GM23338 (cell line): ENCODE results near the gene RXRB.
A peak's percentile ranks its signal among the peaks of the same experiment; 100 is the strongest.

Source experiments
- CREB1 ChIP-seq: fragments of 250-450 bp; sonication (Bioruptor Pico); IDR thresholded peaks from 2 replicates; pipeline ENCODE4 v1.5.0; 2020; ENCODE audit warnings: low read depth, mild to moderate bottlenecking, moderate library complexity
- EZH2 ChIP-seq: fragments of 200-600 bp; sonication (generic); IDR thresholded peaks from one replicate; pipeline ENCODE4 v1.8.0; 2017; ENCODE audit warnings: antibody characterized with exemption, mild to moderate bottlenecking, low read depth; ENCODE audit not compliant: unreplicated experiment
- EZH2phosphoT487 ChIP-seq: fragments of 200-600 bp; sonication (generic); IDR thresholded peaks from one replicate; pipeline ENCODE4 v1.8.1; 2018; ENCODE audit warnings: antibody characterized with exemption; ENCODE audit not compliant: unreplicated experiment
- JUNB ChIP-seq: IDR thresholded peaks from one replicate; pipeline ENCODE4 v1.6.1; 2016; ENCODE audit warnings: antibody characterized with exemption; ENCODE audit not compliant: unreplicated experiment
- POLR2AphosphoS5 ChIP-seq: IDR thresholded peaks from 2 replicates; pipeline ENCODE4 v1.6.1; 2016; ENCODE audit warnings: antibody characterized with exemption, low read depth
- STAT1 ChIP-seq: IDR thresholded peaks from one replicate; pipeline ENCODE4 v1.6.1; 2016; ENCODE audit warnings: antibody characterized with exemption; ENCODE audit not compliant: unreplicated experiment
- ZNF114 ChIP-seq: fragments of 250-450 bp; sonication (Bioruptor Pico); IDR thresholded peaks from 2 replicates; pipeline ENCODE4 v1.5.0; 2020; ENCODE audit warnings: mild to moderate bottlenecking, moderate library complexity
- ZNF331 ChIP-seq: fragments of 250-450 bp; sonication (Bioruptor Pico); IDR thresholded peaks from 2 replicates; pipeline ENCODE4 v1.5.0; 2020; ENCODE audit warnings: low read depth, mild to moderate bottlenecking, moderate library complexity
- TF ChIP-seq, protein P1 (sequence below), 2 experiments: fragments of 200-600 bp in 1 of 2; sonication (generic) in 1 of 2; conservative IDR thresholded peaks; 2 replicates each; pipeline versions ENCODE4 v1.5.1 to v1.6.1; 2016 to 2017; ENCODE audit warnings: antibody characterized with exemption in 2 of 2, low read depth in 2 of 2, mild to moderate bottlenecking in 2 of 2, moderate library complexity in 1 of 2
- TF ChIP-seq, protein P2 (sequence below): IDR thresholded peaks from one replicate; pipeline ENCODE4 v1.6.1; 2018; ENCODE audit warnings: antibody characterized with exemption; ENCODE audit not compliant: unreplicated experiment
- TF ChIP-seq, protein P3 (sequence below): fragments of 250-450 bp; sonication (Bioruptor Pico); IDR thresholded peaks from 2 replicates; pipeline ENCODE4 v1.5.0; 2020; ENCODE audit warnings: mild to moderate bottlenecking, moderate library complexity

DNA sequence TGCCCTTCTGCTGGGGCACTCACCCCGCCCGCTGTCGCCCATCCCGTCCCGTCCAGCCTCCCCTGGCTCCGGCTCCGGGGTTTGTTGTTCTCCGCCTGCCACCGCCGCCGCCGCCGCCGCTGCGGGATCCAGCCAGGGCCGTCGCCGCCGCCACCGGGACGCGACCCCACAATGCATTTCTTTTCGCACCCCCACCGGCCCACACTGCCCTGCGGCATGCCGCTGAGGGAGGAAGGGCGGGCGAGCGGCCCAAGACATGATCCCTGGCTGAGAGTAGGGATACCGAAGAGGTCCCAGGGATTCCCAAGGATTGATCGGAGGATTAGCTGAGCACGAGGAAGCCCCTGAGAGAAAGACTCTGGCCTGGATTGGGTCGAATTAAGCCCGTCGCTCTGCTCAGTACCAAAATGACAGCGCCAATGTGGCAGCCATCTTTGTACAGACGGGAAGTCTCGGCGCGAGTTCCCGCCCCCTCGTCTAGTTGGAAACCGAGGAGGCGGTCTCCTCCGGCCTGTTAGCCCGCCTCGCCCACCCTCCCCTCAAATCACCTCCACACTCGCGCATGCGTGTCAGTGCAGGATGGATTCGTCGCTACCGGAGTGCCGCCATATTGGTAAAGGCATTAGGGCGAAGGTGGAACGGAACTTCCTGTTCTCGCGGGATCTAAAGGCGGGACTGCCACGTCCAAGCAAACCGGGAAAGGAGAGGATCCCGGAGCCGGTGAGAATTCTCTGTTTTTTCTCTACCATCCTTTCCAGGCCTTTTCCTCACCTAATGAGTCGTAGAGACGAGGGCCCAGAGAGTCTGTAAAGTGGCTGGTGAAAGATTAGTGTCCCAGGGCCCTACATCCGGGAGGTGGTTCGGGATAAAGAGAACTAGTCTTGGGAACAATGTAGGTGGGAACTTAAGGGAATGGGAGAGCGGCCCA is at the start of gene RXRB, which contains the start of gene SLC39A7:
- TF ChIP-seq, protein P1, sequence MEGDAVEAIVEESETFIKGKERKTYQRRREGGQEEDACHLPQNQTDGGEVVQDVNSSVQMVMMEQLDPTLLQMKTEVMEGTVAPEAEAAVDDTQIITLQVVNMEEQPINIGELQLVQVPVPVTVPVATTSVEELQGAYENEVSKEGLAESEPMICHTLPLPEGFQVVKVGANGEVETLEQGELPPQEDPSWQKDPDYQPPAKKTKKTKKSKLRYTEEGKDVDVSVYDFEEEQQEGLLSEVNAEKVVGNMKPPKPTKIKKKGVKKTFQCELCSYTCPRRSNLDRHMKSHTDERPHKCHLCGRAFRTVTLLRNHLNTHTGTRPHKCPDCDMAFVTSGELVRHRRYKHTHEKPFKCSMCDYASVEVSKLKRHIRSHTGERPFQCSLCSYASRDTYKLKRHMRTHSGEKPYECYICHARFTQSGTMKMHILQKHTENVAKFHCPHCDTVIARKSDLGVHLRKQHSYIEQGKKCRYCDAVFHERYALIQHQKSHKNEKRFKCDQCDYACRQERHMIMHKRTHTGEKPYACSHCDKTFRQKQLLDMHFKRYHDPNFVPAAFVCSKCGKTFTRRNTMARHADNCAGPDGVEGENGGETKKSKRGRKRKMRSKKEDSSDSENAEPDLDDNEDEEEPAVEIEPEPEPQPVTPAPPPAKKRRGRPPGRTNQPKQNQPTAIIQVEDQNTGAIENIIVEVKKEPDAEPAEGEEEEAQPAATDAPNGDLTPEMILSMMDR (conservative IDR thresholded peaks at IDR 0.05; ENCODE audit: low read depth in 2 of 2), result no peak
- no peak; the same call in 1 of the 2 replicates for TF ChIP-seq CREB1
- TF ChIP-seq EZH2, result no peak
- TF ChIP-seq, protein P2, sequence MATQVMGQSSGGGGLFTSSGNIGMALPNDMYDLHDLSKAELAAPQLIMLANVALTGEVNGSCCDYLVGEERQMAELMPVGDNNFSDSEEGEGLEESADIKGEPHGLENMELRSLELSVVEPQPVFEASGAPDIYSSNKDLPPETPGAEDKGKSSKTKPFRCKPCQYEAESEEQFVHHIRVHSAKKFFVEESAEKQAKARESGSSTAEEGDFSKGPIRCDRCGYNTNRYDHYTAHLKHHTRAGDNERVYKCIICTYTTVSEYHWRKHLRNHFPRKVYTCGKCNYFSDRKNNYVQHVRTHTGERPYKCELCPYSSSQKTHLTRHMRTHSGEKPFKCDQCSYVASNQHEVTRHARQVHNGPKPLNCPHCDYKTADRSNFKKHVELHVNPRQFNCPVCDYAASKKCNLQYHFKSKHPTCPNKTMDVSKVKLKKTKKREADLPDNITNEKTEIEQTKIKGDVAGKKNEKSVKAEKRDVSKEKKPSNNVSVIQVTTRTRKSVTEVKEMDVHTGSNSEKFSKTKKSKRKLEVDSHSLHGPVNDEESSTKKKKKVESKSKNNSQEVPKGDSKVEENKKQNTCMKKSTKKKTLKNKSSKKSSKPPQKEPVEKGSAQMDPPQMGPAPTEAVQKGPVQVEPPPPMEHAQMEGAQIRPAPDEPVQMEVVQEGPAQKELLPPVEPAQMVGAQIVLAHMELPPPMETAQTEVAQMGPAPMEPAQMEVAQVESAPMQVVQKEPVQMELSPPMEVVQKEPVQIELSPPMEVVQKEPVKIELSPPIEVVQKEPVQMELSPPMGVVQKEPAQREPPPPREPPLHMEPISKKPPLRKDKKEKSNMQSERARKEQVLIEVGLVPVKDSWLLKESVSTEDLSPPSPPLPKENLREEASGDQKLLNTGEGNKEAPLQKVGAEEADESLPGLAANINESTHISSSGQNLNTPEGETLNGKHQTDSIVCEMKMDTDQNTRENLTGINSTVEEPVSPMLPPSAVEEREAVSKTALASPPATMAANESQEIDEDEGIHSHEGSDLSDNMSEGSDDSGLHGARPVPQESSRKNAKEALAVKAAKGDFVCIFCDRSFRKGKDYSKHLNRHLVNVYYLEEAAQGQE, result peak; percentile 14
- no peak for TF ChIP-seq ZNF331 (CRISPR knock-in tag)
- no peak for TF ChIP-seq EZH2phosphoT487
- peak; percentile 62 for TF ChIP-seq POLR2AphosphoS5
- TF ChIP-seq JUNB, result no peak
- peak; percentile 37; the same call in 1 of the 2 replicates for TF ChIP-seq ZNF114 (CRISPR knock-in tag)
- TF ChIP-seq, protein P3, sequence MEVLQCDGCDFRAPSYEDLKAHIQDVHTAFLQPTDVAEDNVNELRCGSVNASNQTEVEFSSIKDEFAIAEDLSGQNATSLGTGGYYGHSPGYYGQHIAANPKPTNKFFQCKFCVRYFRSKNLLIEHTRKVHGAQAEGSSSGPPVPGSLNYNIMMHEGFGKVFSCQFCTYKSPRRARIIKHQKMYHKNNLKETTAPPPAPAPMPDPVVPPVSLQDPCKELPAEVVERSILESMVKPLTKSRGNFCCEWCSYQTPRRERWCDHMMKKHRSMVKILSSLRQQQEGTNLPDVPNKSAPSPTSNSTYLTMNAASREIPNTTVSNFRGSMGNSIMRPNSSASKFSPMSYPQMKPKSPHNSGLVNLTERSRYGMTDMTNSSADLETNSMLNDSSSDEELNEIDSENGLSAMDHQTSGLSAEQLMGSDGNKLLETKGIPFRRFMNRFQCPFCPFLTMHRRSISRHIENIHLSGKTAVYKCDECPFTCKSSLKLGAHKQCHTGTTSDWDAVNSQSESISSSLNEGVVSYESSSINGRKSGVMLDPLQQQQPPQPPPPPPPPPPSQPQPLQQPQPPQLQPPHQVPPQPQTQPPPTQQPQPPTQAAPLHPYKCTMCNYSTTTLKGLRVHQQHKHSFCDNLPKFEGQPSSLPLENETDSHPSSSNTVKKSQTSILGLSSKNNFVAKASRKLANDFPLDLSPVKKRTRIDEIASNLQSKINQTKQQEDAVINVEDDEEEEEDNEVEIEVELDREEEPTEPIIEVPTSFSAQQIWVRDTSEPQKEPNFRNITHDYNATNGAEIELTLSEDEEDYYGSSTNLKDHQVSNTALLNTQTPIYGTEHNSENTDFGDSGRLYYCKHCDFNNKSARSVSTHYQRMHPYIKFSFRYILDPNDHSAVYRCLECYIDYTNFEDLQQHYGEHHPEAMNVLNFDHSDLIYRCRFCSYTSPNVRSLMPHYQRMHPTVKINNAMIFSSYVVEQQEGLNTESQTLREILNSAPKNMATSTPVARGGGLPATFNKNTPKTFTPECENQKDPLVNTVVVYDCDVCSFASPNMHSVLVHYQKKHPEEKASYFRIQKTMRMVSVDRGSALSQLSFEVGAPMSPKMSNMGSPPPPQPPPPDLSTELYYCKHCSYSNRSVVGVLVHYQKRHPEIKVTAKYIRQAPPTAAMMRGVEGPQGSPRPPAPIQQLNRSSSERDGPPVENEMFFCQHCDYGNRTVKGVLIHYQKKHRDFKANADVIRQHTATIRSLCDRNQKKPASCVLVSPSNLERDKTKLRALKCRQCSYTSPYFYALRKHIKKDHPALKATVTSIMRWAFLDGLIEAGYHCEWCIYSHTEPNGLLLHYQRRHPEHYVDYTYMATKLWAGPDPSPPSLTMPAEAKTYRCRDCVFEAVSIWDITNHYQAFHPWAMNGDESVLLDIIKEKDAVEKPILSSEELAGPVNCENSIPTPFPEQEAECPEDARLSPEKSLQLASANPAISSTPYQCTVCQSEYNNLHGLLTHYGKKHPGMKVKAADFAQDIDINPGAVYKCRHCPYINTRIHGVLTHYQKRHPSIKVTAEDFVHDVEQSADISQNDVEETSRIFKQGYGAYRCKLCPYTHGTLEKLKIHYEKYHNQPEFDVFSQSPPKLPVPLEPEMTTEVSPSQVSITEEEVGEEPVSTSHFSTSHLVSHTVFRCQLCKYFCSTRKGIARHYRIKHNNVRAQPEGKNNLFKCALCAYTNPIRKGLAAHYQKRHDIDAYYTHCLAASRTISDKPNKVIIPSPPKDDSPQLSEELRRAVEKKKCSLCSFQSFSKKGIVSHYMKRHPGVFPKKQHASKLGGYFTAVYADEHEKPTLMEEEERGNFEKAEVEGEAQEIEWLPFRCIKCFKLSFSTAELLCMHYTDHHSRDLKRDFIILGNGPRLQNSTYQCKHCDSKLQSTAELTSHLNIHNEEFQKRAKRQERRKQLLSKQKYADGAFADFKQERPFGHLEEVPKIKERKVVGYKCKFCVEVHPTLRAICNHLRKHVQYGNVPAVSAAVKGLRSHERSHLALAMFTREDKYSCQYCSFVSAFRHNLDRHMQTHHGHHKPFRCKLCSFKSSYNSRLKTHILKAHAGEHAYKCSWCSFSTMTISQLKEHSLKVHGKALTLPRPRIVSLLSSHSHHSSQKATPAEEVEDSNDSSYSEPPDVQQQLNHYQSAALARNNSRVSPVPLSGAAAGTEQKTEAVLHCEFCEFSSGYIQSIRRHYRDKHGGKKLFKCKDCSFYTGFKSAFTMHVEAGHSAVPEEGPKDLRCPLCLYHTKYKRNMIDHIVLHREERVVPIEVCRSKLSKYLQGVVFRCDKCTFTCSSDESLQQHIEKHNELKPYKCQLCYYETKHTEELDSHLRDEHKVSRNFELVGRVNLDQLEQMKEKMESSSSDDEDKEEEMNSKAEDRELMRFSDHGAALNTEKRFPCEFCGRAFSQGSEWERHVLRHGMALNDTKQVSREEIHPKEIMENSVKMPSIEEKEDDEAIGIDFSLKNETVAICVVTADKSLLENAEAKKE (CRISPR knock-in tag), result no peak
- no peak for TF ChIP-seq STAT1
